GM21515 (cell line): ENCODE measurements around the gene OR1E2.
"Not testable (repeated sequence)": the region's sequence is repeated elsewhere in the genome, so short reads cannot be mapped to it uniquely, and the experiment has no call there.

Experiments used
- ATAC-seq: cut with Tn5 transposase; IDR thresholded peaks from one replicate; pipeline ENCODE4 v1.9.1; 2021; ENCODE audit not compliant: unreplicated experiment

OR1E2 gene

GRCh38 chr17:3398310-3398709, 35.3 kb downstream of the OR1E2 start, which contains the start of gene OR1E1:
TSS of gene OR1E1 (minus strand) at chr17:3398410. CDS start at chr17:3398410, 0 bp downstream.
- no peak for ATAC-seq

DNA sequence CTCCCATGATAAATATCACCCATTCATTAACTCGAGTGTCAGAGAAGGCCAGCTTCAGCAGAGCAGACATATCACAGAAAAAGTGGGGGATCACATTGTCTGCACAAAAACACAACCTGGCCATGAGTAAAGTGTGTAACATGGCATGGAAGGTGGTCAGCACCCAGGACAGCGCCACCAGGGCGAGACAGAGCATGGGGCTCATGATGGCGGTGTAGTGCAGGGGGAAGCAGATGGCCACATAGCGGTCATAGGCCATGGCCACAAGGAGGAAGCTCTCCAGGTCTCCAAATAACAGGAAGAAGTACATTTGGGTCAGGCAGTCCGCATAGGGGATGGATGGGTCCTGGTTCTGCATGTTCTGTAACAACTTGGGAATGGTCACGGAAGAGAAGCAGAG, 35.8 kb downstream of the OR1E2 start:
- not testable (repeated sequence) for ATAC-seq

DNA sequence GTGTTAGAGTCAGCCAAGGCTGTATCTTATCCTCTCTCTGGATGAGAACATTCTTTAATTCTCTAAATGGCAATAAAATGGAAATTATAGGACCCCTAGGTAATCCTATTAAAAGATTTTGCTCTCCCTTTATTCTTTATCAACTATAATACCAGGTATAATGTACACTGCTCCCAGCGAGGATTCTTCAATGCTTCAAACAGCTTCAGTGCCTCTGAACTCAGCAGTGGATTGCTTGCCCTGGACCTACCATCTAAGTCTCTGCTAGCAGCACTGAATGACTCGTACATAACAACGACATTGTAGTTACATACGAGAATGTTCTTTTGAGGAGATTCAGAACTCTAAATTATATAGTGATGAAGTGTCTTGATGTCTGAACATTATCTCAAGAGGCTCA, 43.9 kb downstream of the OR1E2 start:
- no peak for ATAC-seq

DNA sequence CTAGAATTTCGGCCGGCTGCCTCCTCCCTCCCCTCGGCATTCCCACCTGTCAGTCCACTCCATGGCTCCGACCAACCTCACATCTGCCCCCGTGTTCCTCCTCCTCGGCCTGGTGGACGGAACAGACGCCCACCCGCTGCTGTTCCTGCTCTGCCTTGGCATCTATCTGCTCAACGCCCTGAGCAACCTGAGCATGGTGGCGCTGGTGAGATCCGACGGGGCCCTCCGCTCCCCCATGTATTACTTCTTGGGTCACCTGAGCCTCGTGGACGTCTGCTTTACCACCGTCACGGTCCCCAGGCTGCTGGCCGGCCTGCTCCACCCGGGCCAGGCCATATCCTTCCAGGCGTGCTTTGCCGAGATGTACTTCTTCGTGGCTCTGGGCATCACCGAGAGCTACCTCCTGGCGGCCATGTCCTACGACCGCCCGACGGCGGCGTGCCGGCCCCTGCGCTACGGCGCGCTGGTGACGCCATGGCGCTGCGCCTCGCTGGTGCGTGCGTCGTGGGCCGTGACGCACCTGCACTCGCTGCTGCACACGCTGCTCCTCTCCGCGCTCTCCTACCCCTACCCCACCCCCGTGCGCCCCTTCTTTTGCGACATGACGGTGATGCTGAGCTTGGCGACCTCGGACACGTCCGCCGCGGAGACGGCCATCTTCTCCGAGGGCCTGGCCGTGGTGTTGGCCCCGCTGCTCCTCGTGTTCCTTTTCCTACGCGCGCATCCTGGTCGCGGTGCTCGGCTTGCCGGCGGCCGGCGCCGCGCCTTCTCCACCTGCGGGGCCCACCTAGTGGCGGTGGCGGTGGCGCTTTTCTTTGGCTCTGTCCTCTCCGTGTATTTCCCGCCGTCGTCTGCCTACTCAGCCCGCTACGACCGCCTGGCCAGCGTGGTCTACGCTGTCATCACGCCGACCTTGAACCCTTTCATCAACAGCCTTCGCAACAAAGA, 47.5 kb downstream of the OR1E2 start, which contains the start of gene OR3A2:
Gene OR3A2, minus strand, starts transcription at position 440 of the 948 bp plus-strand sequence.
- ATAC-seq: no peak
